ENCODE results near the gene MYO10.
"Not testable (repeated sequence)": the region's sequence is repeated elsewhere in the genome, so short reads cannot be mapped to it uniquely, and the experiment has no call there.

The MYO10 gene

DNA sequence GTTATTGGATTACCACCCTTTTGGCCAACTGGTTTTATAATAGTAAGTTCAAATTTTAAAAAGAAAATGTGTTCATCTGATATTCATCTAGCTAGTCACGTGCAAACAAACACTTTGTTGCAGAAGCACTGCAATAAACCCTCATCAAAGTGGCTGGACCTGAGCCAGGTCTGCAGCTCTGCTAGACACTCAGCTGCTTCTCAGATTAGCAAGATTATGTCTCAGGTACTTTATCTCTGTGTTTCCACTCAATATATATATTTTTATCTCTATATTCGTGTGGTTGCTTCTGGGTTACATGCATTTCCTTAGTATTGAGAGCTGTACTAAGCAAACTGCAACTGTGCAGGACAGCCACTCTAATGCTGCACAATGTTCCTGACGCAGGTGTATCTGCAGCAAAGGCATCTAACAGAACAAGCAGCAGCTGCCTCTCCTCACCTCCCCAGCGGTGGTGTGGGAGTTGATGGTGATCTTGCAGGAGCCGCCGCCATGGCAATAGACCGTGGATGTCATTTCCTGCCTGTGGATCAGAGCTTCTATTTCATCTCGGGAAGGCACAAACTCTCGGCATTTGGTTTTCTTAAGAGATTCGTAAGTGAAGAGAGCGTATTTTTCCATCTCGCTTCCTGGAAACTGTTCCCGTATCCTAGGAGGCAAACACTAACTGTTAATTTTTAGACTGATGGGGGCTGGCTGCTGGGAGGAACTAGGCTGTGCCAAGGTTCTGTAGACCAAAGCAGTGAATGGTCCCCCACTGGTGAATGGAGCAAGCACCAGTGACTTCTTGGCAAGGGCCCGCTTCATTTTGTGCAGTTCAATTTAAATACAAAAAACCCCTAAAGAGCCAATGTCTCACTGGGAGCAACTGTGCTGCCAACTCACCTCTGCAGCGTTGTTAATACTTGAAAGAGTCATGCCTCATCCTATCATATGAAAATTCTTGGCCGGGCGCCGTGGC, 262.6 kb downstream of the MYO10 start:
- in situ Hi-C loops (cut with MboI; ENCODE audit: low pct_unique_long_range_greater_than_20kb, low sequenced_read_pairs): no loop called here
- no peak for DNase-seq

DNA sequence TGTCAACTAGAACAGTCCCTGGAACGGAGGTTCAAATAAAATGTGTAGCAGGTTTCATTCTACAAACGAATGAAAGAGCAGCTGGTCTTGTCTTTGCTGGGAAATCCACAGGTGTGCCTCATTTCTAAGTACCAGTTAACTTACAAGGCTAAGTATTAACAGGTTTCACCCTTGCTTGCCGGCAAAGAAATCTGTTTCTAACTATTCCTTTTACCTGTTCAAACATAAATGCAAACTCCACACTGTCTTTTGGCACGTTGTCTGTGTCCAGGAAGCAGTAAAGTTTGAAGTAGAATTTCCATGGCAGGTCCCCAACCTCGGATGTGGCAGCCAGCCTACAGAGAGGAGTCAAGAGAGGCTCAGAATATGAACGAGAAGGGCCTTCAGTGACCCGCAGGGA, 264.9 kb downstream of the MYO10 start:
- no peak for DNase-seq
- in situ Hi-C loops (cut with MboI; ENCODE audit: low pct_unique_long_range_greater_than_20kb, low sequenced_read_pairs): no loop called here

DNA sequence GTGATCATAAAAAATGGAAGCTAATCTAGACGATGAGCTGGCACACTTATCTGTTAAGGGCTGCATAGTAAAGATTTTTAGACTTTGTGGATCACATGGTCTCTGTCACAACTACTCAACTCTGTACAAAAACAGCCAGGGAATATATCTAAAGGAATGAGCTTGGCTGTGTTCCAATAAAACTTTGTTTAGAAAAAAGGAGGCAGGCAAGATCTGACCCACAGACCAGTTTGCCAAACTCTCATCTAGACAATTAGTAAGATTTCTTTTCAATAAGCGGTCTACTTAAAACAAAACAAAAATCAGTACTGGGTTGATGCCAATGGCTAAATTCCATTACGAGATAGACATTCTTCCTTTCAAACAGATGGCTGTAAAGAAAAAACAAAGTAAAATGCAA, 266.3 kb downstream of the MYO10 start:
- DNase-seq: no peak
- in situ Hi-C loops (cut with MboI; ENCODE audit: low pct_unique_long_range_greater_than_20kb, low sequenced_read_pairs): no loop called here

DNA sequence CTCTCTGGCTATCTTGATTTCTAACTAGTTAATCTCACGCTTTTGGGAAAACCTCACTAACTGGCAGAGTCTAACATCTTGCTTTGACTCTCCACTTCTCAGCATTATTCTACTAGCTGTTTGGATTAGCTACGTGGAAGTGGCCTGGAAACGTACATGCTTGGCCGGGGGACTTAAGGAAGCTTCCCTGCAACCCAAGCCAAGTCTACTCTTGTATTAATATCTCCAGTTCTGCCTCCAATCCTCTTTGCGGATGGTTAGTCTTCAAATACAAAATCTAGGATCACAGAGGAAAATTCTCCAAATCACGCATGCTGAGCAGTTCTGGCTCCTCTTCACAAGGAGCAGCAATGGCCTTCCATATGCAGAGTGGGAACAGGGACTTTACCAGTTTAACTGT, 267.5 kb downstream of the MYO10 start:
- no peak for DNase-seq
- in situ Hi-C loops (cut with MboI; ENCODE audit: low pct_unique_long_range_greater_than_20kb, low sequenced_read_pairs): no loop called here

DNA sequence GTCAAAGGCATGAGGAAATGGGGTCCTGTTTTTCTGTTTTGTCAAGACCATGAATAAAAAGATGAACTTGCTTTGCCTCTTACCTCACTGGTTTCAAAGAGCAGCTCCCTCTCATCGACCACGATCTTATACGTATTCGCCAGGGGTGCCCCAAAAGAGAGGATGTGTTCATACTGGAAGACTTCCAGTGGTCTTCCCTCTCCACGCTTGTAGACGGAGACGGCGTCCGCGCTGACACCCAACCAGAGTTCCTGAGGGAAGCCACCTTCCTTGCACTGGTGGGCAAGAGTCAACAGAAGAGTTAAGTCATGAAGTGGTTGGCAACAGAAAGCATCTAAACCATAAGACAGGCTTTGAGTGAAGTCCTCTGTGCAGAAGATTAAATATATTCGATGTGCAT, 267.9 kb downstream of the MYO10 start:
- no peak for DNase-seq
- in situ Hi-C loops (cut with MboI; ENCODE audit: low pct_unique_long_range_greater_than_20kb, low sequenced_read_pairs): no loop called here

DNA sequence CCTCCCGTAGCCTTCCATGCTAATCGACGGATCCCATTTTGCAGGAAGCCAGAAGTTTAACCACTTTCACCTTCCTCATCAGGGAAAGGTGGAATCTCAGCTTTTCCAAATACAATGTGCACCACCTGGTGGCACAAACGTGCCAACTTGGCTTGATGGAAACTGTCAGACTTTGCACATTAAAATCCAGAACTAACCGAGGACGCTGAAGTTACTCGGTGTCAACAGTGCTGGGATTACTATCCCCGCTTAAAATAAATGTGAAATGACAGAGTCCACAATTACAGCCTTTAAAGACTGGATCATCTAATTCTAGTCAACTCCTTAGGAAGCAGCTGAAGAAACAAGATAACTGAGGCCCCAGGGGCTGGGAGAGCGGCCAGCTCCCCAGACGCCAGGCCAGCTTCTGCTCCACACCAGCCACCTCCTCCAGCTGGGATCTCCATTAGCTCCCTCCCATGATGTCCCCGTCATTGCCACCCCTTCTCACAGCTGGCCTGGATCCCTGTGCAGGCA, 269.1 kb downstream of the MYO10 start:
- in situ Hi-C loops (cut with MboI; ENCODE audit: low pct_unique_long_range_greater_than_20kb, low sequenced_read_pairs): no loop called here
- DNase-seq: no peak

DNA sequence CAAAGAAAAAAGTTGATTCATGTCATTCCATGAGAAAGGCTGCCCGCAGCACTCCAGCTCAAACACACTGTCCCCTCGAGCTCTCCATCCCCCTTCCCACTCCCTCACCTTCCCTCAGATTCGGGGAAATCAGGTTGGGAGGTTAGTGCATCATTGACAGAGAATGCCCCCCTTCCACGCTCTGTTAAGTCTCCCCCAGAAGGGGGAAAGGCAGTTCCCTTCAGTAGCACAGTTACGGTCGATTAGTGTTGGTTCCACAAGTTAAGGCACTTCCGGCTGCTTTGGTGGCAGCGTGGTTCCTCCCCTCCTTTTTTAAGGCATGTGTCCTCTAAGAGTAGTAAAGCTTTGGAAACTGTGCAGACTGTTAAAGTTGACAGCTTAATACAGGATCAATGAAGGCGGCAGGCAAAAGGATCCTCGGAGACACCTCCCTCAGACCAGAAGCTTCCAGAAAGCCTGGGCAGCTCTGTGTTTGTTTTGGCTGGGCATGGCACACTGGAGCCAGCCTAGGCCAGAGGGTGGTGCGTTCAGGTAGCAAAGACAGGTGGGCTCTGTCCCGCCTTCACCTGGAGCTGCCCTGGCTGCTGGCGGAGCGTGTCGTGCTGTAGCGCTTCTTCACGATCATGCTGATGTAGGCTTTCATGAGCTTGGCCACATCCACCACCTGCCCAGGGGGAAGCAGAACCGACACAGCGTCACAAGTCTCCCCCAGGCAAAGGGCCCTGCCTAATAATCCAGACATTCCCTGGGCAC, 269.8 kb downstream of the MYO10 start:
- DNase-seq: no peak
- in situ Hi-C loops (cut with MboI; ENCODE audit: low pct_unique_long_range_greater_than_20kb, low sequenced_read_pairs): no loop called here

DNA sequence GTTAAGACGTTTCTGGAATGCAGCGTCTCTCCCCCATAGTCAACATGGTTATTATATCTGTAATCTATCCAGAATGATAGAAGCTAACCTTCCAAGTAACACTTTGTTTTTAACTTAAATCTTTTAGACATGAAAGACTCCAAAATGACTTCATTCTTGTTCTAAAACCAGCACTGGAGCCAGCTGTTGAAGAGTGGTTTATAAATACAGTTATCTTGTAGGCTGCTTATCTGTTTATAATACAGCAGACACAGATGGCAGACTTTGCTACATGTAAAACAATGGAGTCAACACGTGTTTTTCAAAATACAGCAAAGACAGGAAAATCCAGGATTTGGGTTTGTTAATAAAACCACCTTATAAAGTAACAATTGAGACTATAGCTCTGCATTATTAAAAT, 270.5 kb downstream of the MYO10 start:
- in situ Hi-C loops (cut with MboI; ENCODE audit: low pct_unique_long_range_greater_than_20kb, low sequenced_read_pairs): no loop called here
- no peak for DNase-seq

DNA sequence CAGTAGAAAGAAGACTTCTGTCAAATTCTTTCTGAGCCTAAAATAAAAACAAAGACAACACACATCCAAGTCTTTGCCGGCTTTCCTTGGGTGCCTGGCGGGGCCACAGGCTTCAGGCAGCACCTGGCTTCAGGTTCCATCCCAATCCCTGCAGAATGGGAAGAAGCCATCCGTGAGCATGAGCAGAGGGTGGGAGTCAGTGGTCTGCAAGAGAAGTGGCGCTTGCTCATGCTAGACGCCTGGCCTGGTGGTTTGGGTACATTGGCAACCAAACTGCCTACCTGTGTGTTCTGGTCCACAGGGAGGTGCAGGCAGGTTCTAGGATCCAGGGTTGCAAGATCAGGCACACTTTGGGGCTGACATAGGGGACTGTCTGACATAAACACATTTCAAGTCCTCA, 271.7 kb downstream of the MYO10 start:
- in situ Hi-C loops (cut with MboI; ENCODE audit: low pct_unique_long_range_greater_than_20kb, low sequenced_read_pairs): no loop called here
- DNase-seq: no peak

DNA sequence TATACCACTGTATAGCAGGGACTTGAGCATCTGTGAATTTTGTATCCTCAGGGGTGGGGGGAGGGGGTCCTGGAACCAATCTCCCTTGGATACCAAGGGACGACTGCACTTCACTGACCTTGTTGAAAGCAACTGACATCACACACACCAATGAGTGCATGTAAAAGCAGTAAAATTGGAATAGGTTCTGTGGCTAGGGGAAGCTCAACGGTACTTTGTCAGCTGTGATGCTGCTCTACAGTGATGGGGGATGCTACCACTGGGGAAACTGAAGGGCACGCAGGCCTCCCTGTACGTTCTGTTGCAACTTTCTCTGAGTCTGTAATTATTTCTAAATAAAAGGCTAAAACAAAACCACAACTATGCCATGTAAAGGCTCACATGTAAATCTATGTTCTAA, 272.2 kb downstream of the MYO10 start:
- in situ Hi-C loops (cut with MboI; ENCODE audit: low pct_unique_long_range_greater_than_20kb, low sequenced_read_pairs): no loop called here
- no peak for DNase-seq

DNA sequence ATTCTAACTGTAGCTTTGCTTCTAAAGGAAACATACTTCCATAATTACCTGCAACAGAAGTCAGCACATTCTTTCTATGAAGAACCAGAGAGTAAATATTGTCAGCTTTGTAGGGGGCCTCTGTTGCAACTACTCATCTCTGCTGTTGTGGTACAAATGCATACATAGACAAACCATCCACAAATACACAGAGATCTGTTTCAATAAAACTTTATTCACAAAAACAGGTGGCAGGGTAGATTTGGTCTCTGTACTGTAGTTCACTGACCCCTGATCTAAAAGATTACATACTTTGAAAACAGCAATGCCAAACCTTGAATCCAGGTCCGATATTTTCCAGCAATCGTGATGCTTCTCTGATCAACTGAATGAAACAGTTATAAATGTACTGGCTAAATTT, 274.4 kb downstream of the MYO10 start:
- in situ Hi-C loops (cut with MboI; ENCODE audit: low pct_unique_long_range_greater_than_20kb, low sequenced_read_pairs): no loop called here
- no peak for DNase-seq

DNA sequence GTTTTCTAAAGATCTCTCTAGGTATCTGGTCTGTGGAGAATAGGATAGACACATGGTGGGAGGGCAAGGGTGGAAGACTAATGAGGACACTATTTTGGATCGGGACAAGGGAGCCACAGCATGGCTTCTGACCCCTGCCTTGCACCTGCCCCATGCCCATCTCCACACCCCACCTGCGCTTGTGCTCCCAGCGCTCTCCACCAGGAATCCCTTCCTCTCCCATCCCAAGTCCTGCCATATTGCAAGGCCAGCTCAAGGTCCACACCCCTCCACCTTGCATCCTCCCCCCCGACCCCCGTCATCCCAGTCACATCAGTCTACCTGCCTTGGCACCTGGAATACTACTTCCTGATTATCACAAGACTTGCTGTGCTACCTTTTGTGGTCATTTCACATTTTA, 275.1 kb downstream of the MYO10 start:
- in situ Hi-C loops (cut with MboI; ENCODE audit: low pct_unique_long_range_greater_than_20kb, low sequenced_read_pairs): no loop called here
- DNase-seq: no peak

DNA sequence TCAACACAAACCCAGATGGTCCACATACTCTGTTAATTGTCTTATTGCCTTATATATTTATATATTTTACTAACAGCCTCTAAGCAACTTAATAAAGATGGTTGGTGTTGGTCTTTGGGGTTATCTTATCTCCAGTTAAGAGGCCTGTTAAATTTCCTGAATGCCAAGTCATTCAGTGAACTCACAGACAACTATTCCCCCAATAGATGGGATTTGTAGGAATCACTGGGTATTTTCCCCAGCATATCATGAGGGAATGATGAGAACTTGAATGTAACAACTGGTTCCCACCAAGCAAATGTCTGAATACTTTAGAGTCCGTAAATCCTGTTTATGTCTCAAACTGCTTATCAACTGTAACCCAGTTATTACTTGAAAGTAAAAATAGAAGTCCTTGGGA, 276.6 kb downstream of the MYO10 start:
- no peak for DNase-seq
- in situ Hi-C loops (cut with MboI; ENCODE audit: low pct_unique_long_range_greater_than_20kb, low sequenced_read_pairs): no loop called here

DNA sequence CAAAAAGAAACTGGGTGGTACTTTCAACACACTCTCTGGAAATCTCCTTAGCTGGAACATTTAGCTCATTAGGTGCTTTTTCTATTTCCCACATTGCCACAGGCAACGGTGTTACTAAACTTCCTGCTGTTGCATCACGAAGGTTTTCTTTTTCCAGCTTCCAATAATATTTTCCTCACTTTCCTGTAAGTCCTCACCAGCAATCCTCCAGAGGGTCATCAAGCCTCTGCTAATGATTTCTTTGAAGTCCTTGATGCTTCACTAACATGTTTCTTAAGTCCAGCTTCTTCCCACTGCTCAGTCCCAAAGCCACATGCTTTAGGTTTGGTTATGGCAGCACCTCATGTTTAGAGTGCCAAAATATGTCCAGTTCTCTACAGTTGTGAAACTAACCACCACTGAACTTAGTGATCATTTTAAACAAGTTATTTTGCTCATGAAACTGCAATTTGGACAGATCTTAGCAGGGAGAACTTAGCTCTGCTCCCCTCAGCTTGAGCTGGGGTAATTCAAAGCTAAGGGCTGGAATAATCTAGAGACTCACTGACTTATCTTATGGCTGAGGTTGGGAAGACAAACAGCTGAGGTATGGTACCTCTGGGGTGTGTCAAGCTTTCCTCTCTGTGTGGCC, 279.4 kb downstream of the MYO10 start:
- in situ Hi-C loops (cut with MboI; ENCODE audit: low pct_unique_long_range_greater_than_20kb, low sequenced_read_pairs): no loop called here
- DNase-seq: no peak

DNA sequence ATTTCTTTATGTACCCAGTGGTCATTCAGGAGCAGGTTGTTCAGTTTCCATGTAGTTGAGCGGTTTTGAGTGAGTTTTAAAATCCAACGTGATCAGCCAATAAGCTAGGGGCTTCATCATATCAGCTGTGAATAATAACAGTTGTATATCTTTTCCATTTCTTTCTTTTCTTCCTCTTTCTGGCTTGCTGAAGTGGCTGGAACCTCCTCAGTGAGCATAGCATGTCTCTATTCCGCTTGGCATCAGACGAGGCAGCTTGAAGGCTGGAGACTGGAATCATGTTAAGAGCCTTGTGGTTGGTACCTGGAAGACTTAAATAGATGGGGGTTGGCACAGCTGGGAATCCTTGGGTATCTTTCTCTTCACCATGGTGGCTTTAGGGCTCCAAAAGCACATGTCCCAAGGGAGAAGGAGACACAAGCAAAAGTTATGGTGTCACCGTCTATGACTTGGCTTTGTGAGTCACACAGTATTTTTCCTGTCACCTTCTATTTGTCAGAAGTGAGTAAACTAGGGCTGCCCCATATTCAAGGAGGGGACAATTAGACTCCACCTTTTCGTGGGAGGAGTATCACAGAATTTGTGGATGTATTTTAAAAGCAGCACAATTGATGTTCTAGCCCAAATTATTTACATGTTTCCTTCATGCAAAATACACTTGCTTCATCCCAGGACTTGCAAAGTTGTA, 281.3 kb downstream of the MYO10 start:
- in situ Hi-C loops (cut with MboI; ENCODE audit: low pct_unique_long_range_greater_than_20kb, low sequenced_read_pairs): no loop called here
- DNase-seq: no peak

DNA sequence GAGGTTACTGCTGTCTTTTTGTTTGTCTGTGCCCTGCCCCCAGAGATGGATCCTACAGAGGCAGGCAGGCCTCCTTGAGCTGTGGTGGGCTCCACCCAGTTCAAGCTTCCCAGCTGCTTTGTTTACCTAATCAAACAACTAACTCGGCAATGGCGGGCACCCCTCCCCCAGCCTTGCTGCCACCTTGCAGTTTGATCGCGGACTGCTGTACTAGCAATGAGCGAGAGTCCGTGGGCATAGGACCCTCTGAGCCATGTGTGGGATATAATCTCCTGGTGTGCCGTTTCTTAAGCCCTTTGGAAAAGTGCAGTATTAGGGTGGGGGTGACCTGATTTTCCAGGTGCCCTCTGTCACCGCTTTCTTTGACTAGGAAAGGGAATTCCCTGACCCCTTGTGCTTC, 287.3 kb downstream of the MYO10 start:
- DNase-seq; in situ Hi-C loops (cut with MboI; ENCODE audit: low pct_unique_long_range_greater_than_20kb, low sequenced_read_pairs): not testable (repeated sequence)

DNA sequence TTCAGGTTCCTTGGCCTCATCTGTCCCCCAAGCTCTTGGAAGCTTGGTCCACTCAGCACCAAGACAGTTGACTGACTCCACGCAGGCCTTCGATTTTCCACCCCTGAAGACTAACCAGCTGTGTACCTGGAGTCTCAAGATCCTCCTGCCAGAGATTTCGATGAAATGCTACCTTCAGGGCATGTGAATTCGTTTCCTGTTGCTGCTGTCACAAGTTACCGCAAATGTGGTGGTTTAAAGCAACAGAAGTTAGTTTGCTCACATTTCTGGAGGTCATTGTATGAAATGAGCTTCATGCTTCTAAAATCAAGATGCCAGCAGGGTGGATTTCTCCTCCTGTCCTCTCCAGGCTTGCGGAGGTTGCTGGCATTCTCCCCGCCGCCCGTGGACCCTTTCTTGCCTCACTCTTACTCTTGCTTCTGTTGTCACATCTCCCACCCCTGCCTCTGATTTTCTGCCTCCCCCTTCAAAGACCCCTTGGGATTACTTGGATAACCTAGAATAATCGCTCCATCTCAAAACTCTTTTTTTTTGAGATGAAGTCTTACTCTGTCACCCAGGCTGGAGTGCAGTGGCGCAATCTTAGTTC, 291.7 kb downstream of the MYO10 start:
- no peak for DNase-seq
- in situ Hi-C loops (cut with MboI; ENCODE audit: low pct_unique_long_range_greater_than_20kb, low sequenced_read_pairs): no loop called here

DNA sequence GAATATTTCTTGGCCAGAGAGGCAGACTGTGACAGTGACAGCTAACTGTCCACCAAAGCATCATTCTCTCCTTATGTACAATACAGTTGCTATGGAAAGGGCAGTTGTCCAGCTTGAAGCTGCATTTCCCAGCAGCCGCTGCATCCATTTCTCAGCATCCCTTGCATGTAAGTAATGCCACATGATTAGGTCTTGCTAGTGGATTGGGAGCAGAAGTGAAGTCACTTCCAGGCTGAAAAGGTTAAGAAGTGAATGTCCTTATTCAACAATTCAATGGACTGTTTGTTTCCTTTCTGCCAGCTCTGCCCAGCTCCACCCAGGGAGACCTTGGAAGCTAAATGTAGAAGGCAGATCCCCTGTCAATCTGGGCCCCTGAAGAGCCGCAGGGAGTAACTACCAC, 293.2 kb downstream of the MYO10 start:
- no peak for DNase-seq
- in situ Hi-C loops (cut with MboI; ENCODE audit: low pct_unique_long_range_greater_than_20kb, low sequenced_read_pairs): no loop called here

DNA sequence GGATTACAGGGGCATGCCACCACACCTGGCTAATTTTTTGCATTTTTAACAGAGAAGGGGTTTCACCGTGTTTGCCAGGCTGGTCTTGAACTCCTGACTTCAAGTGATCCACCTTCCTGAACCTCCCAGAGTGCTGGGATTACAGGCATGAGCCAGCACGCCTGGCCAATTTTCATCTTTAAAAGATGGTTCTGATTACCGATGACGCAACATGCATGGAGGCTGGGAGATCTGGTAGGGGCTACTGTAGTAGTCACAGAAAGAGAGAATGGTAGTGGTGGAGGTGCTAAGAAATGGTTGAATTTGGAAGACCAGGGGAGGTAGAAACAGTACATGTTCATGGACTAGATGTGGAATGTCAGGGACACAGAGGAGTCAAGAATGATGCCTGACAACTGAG, 296.9 kb downstream of the MYO10 start:
- in situ Hi-C loops (cut with MboI; ENCODE audit: low pct_unique_long_range_greater_than_20kb, low sequenced_read_pairs): no loop called here
- no peak for DNase-seq
